ENCODE measurements around the gene COLEC12.
"Not testable (repeated sequence)": the region's sequence is repeated elsewhere in the genome, so short reads cannot be mapped to it uniquely, and the experiment has no call there.

COLEC12 gene

DNA sequence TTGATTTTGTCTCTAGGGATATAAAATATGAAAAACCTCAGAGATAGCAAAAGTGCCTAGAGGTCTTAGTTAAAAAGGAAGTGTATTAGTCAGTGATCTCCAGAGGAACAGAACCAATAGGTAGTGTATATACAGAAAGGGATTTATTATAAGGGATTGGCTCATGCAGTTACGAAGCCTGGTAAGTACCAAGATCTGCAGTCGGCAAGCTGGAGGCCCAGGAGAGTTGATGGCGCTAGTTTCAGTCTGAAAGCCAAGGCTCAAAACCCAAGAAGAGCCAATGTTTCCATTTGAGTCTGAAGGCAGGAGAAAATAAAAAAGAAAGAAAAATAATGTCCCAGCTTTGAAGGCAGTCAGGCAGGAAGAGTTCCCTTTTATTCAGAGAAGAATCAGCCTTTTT lies 93.3 kb downstream of the COLEC12 start:
- no peak for DNase-seq

DNA sequence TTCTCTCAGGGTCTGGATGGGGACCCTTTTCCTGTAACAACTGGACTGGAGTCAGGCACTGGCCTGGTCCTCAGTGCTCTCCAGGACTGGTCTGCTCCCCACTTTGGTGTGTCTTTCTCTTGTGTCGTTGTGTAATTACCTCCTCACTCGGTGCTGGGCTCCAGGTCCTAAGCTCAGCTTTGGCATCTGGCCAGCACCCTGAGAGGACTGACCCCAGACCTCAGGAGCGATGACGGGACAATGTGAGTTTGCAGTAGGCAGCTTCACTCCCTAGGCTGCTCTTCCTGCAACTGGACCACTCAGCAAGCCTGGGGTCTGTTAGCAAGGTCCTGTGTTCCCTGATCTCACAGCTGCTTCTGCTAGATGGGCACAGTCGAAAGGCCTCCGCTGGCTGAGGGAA lies 93.8 kb downstream of the COLEC12 start:
- DNase-seq: no peak

DNA sequence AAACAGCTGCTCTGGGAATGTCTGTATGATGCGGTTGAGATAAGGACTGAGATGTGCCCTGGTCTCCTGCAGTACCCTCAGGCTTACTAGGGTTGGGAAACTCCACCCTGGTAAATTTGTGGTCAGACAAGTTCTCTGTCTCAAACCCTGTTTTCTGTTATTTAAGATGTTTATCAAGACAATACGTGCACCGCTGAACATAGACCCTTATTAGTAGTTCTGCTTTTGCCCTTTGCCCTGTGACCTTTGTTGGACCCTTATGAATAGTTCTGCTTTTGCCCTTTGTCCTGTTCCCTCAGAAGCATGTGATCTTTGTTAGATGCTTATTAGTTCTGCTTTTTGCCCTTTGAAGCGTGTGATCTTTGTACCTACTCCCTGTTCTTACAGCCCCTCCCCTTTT lies 95.5 kb downstream of the COLEC12 start:
- not testable (repeated sequence) for DNase-seq

DNA sequence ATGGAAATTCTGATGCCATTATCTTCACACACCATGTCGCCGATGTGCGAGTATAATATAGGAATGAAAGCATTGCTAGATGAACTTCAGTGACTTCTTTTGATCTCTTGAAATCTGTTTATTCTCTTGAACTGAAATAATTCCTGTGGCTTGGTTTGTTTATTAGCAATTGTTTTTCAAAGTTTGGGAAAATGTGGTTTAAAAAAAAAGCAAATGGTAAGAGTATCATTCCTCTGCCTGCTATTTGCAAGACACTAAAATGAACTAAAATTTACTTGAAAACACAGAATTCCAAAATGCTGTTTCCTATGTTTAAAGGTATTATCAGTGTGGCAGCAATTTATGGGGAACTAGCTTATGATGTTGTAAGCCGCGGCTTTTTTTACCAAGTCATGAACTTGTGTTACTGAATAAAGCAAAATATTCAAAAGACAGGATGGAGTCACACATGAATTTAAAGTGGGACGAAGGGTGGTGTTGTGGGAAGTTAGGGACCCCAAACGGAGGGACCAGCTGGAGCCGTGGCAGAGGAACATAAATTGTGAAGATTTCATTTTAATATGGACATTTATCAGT lies 96.4 kb downstream of the COLEC12 start:
- DNase-seq: no peak

DNA sequence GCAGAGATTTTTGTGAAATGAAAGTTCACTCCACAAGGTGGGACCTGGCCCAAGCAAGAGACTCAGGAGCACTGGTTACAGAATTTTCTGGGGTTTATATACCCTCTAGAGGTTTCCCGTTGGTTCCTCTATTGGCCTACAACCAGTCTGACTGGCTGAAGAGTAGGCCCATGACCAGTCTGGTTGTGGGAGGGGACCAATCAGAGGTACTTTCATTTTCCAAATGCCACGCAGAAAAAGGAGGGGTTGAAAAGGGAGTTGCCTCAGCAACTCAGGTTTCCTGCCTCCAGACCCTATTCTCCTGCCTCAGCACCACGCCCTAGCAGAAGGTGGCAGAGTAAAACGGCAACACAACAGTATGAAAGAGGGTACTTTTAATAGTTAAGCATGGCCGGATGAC lies 98.4 kb downstream of the COLEC12 start:
- DNase-seq: no peak

DNA sequence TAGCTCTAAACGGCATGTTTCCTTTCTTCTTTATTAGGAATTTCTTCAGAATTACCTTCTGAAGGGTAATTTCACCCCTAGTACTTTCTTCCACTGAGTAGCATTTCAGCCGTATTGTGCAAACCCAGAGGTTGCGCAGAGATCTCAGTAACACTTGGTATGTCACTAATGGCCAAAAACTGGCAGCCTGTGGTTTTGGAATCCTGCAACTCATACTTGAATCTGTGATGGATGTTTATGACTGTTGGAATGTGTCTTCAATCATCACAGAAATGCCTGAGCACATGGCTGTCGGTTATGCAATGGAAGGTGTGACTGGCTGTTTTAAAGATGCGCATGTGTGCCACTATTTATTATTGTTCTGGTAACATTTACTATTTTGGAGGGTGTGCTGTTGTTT lies 100.0 kb downstream of the COLEC12 start:
- no peak for DNase-seq

DNA sequence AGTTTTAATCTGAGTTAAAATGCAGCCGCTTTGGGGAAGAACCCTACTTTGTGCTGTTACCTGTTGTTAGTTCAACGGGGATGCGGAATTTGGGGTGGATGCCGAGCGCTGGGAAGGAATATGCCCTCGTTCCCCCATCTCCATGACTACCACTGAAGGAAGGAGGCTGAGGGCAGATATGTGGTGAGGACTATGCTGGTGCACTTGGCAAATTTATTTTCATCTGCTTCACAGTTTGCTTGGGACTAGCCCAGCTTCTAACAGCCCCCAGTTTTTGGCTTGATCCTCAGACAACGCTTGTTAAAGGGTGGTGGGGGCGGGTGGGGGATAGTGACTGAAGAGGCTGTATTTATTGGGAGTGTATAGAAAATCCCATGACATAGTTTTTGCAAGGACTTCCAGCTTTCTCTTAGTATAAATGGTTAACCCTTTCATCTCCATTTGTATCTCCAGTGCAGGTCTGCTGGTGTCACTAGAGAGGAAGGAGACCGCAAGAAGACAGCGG lies 100.8 kb downstream of the COLEC12 start:
- DNase-seq: no peak

DNA sequence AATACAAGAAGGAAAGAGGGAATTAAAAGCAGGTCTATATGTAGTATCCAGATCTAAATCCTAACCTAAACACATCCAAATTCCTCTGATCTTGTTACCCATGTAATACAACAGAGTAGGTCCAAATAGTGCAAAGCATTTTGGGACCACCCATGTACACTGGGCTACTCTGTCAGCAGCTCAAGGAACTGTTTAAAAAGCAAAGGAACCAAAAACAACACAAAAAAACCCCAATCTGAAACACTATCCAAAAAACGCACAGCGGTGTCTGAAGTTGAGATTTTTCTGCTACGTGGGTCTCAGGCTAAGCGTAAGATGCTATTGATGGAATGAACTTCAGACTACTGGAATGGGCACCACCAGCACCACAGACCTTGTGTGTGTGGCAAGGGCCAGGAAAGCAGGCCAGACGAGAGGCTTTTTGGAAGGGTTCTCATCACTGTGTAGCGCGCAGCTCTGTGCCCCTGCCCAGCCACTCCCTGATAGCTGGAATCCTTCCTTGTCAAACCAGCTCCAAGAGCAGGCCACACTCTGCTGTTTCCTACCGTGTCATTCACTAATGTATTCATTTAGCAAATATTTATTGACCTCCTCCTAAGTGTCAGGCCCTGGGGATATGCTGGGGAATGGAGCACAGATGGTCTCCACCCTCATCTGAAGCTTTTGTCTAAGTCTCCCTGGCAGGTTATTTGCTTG lies 101.4 kb downstream of the COLEC12 start:
- no peak for DNase-seq

DNA sequence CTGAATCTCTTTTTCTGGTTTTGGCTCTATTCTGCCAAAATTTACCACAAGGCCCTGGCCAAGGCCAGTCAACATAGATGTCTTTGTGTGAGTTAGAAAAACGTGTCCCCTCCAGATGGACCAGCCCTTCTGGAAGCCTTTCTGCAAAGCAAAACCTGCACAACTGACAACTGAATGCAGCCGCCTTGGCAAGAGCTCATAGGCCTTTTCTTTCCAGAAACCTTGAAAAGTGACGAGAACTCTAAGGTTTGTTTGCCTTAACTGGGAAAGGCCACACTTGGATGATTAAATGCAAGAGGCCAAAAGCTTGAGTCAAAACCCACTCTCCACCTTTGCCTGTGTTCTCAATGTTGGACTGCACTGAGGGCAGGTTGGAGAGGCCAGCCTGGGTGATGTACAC lies 103.9 kb downstream of the COLEC12 start:
- no peak for DNase-seq

DNA sequence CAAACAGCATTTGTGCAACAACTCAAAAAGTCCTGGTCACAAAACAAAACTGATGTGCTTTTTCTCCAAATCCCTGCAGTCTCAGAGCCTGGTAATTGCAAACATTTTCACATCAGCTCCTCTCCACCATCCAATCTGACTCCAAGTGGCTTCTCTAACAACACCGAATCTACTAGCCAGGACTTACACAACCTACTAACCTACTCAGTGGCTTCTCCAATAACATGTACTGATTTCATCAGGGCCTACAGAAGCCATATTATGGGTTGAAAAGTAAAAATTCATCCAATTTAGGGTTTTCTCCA lies 104.3 kb downstream of the COLEC12 start:
- no peak for DNase-seq

DNA sequence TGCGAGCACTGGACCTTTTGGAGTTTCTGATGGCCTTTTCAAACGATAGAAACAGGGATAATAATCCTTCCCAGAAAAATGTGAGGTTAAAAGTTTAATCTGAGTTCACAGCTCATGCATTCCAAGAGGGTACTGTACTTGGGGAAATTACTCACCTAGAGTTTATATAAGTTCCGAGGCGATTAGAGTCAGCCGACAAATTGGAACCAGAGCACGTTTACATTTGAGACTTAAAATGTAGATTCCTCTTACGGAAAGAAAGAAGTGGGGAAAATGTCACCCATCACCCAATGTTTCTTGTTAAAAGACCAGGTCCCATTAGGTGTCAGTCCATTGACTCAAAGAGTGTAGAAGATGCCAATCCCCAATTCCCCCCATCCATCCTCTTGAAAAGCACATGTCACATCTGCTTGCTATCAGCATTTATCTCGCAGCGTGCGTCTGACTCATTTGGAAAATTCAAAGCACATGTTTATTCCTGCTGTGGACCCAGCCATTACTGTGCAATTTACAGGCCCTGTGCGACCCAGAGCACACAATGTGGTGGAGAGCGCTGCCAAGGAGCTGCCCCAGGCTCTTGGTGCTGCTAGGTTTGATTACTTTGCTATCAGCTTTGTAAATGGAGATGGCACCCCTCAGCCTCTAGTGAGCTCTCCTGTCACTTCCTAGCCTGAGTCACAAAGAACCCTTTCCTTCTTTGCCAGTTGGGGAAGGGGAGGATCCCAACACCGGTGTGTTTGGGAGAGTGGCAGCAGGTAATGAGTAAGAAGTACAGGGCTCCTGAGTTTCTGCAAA lies 104.8 kb downstream of the COLEC12 start:
- no peak for DNase-seq

DNA sequence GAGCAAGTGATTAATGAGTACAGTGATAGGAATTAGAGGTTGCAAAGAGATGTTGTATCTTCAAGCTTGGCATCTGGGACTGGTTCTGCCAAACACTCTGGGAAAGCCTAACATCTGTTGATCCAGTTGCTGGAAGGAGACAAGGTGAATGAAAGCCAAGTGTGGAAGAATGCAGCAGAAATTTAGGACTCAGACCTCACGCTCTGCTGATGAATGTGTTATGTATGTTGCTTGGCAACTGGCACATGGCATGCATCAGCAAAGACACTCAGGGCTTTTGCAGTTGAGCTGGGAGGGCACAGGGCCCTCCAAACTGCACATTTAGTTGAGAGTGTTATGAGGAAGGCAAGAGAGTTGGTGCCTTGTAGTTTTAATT lies 105.5 kb downstream of the COLEC12 start:
- no peak for DNase-seq

DNA sequence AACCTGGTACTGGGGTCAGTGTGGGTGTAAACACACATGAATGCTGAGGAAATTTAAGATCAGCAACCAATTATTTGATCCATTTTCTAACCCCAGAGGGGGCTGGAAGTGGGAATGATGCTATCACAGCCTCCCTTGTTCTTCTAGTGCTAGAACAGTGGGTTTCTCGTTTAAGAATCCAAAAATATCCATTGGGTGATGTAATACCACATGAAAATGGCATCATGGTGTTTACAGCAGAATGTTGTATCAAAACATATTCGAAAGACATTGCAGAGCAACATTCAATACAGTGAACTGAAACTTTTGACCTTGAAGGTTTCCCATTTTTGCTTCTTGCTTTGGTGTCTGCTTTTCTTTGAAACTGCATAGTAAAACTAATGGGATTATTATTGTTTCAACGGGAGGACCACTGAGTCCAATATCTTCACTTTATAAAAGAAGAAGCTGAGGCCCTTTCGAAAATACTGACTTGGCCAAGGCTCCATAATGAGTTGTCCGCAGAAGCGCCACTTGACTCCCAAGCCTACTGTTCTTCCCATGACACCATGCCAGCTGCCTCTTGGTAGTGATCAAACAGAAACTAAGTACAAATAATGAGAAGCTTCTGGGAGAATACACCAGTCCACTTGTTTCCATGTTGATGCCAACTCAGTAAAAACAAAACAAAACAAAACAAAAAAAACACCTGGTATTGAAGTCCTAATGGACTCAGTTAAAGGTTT lies 106.1 kb downstream of the COLEC12 start:
- no peak for DNase-seq

DNA sequence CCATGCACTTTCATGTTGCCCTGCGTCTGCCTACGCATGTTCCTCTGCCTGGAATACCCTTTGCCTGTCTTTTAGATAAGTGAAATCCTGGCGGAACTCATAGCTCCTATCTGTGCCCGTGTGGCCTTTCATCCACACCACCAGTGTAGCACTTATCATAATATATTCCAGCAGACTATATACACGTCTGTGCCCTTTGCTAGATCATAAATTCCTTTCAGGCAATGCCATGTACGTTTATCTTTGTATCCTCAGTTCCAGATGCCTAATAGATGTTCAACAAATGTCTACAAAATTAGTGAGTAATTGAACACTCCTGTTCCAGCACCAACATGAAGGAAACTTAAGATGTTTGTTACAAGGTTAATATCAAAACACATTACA lies 106.9 kb downstream of the COLEC12 start:
- no peak for DNase-seq

DNA sequence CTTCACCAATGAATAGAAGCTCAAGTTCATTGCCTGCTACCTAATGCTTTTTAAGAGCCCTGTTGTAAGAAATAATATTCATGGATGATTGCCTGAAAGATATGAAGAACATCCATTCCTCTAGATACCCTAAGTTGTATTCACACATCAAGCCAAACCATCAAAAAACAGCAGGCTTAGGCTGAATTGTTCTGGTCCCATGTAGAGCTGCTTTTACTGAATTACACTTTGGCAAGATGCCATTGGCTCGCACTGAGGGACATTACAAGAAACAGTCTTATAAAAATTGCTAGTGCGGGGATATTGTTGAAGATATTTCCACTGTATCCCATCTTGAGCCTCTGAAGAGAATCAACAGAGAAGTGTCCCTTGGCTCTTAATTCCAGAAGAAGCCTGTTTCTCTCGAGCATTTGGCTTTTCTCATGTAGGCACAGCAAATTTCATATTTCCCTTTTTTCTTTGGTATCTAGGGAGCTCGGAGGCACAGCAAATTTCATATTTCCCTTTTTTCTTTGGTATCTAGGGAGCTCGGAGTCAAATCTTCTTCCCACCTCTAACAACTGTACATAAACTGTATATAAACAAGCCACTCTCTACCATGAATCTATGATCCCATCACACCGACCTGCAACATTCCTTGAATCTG lies 107.5 kb downstream of the COLEC12 start:
- DNase-seq: no peak

DNA sequence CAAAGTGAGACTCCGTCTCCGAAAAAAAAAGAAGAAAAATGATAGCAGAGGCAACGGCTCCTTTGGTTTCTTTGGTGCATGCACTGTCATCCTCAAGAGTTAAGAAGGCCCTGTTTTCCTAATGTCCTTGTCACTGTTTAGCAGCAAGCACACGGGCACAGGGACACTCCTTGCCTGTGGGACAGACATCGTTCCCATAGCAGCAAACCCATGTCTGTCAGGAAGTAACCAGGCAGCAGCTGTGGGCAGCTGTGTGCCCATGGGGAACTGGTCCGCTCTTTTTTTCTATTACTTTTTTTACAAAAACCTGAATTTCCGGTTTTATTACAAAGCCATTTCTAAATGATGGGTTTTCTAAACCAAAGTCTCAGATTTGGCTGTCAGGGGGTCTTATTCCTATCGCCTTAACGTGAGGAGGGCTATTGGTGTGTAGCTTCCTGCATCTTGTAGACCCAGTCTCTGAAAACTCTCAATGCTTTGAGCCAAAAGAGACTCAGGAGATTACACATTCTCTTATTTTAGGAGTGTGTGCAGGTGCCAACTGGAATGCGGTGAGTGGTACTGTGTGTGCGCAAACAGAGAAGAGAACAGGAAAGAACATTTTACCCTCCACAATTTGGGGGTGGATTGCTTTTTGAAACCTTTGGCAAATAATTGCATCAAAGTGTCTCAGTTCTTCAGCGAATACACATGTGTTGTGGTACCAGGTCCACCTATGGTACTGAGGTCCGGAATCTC lies 109.6 kb downstream of the COLEC12 start:
- no peak for DNase-seq

DNA sequence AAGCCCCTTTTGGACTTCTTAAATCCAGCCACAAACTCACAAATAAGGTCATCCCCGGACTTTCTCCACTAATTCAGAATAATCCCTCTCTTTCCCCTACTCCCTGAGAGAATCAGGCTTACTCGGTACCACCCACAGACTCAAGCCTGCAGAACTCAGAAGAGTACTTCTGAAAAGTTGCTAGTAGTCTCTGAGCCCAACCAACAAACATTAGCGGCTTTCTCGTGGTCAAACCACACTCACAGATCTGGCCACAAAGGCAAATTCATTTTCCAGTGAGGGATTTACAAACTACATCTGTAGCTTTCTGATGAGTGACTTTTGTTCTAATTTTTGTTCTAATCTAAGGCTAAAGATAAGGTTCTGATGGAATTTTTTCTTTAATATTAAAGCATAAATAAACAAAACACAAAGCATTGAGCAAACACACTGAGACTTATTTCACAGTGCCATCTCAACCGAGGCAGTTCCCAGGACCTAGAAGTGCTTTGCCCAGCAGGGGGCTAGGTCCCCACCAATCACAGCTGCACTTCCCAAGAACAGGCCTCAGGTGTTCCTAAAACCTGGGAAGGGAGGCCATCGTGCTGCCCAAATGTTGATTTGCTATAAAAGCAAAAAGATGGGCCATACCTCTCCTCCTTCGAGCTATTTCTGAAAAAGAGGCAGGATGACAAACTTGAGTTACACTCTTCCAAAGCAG lies 110.7 kb downstream of the COLEC12 start:
- DNase-seq: no peak

DNA sequence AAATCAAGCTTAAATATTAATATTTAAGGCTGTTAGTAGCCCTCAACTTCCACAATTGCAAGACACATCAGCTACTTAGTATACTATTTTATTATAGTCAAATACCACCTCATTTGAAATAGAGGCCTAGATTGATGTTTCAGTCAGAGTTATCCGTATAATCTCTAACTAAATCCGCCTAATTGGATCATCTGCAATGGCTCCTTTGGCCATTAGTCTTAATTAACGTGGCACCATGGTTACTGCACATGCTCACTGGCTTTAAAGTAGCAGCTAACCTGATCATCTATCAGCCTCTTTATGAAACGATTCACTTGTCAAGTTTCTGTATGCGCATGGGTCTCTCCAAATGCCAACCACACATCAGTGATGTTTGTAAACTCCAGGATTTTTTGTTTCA lies 112.3 kb downstream of the COLEC12 start:
- no peak for DNase-seq

DNA sequence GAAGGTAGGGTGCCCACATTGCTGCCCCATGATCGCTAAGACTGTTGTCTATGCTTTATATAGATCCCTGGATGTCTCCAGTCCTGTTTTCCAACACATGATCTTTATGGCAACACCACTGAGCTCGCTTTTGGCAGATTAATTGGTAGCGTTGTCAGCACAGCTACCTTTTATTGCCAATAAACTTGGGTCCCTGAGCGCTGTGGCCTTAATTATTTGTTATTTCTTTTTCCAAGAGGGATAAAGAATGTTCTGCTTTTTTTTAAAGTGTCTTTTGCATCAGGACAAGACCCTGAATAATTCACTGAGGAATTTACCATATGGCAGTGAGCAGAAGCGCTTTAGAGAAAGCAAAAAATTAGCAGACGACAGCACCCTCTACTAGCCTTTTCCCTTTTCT lies 113.5 kb downstream of the COLEC12 start:
- DNase-seq: no peak

DNA sequence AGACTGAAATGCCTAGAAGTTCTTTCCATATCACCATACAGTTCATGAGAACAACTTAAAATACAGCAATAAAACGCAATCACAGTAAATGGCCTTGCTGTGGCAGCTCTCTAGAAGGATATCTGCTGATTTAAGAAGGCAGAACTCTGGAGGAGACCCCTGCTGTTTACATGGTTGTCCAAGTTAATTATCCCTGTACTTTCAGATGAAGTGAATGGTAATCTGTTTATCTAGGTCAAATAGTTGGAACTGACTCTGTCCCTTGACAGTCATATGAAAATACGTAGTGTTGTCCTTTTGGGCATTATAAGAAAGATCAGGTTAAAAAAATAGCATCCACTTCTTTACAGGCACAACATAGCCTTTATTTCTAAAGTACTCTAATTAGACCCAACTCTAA lies 115.6 kb downstream of the COLEC12 start:
- no peak for DNase-seq

DNA sequence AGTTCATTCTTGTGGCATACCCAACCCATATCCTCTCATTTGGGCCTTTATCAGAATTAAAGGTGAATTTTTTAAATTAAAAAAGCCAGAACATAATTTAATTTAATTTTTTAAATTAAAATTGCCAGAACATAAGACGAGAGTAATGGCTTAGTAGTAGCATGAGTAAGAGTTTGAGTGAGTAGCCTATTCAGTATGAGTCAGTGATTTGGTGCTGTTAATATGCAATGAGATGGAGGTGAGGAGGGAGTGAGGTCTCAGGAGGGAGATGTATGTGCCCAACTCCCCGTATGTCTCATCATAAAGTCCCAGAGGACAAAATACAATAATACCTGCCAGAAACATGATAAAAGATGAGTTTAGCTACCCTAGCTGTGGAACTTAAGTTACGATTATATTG lies 117.4 kb downstream of the COLEC12 start:
- no peak for DNase-seq
